ENCODE measurements around the gene ANKK1.

The ANKK1 gene, protein sequence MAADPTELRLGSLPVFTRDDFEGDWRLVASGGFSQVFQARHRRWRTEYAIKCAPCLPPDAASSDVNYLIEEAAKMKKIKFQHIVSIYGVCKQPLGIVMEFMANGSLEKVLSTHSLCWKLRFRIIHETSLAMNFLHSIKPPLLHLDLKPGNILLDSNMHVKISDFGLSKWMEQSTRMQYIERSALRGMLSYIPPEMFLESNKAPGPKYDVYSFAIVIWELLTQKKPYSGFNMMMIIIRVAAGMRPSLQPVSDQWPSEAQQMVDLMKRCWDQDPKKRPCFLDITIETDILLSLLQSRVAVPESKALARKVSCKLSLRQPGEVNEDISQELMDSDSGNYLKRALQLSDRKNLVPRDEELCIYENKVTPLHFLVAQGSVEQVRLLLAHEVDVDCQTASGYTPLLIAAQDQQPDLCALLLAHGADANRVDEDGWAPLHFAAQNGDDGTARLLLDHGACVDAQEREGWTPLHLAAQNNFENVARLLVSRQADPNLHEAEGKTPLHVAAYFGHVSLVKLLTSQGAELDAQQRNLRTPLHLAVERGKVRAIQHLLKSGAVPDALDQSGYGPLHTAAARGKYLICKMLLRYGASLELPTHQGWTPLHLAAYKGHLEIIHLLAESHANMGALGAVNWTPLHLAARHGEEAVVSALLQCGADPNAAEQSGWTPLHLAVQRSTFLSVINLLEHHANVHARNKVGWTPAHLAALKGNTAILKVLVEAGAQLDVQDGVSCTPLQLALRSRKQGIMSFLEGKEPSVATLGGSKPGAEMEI

DNA sequence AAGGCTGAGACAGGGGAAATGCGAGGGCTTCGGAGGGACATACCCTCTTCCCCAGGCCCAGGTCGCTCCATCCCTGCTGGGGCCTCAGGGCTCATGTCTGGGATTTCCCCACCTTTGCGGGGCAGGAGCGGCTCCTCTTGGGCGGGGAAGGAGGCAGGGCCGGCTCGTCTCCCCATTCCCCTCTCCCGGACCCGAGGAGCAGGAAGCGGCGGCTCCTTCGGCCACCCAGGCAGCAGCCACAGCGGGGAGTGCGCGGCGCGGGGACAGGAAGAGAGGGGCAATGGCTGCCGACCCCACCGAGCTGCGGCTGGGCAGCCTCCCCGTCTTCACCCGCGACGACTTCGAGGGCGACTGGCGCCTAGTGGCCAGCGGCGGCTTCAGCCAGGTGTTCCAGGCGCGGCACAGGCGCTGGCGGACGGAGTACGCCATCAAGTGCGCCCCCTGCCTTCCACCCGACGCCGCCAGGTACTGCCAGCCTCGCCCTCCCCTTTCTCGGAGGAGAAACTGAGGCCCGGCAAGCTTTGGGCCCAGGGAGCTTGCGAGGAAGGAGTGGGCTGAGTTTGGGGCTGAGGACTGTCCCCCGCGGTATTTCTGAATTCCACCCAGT lies at the start of gene ANKK1:
Gene ANKK1, plus strand, starts transcription at position 175 of the 607 bp plus-strand sequence. Its CDS starts 106 bp downstream, at position 281.
- no peak for FAIRE-seq

DNA sequence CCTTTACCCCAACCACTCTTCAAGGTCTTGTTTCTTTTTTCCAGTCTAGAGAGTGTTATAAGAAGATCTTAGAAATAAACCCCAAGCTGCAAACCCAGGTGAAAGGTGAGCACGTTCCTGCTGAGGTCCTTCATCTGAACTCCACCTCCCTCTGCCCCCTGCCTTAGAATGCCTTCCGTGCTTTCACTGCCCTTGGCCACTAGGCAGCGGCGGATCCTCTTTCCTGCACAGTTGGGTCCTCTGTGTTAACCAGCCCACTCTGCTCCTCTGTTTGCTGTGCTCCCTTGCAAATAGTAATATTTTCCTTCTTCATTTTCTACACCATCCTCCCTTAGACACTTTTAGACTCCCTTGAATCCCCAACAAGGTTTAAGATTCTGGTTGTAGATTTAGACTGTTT lies 48.8 kb upstream of the ANKK1 start:
- FAIRE-seq = no peak

DNA sequence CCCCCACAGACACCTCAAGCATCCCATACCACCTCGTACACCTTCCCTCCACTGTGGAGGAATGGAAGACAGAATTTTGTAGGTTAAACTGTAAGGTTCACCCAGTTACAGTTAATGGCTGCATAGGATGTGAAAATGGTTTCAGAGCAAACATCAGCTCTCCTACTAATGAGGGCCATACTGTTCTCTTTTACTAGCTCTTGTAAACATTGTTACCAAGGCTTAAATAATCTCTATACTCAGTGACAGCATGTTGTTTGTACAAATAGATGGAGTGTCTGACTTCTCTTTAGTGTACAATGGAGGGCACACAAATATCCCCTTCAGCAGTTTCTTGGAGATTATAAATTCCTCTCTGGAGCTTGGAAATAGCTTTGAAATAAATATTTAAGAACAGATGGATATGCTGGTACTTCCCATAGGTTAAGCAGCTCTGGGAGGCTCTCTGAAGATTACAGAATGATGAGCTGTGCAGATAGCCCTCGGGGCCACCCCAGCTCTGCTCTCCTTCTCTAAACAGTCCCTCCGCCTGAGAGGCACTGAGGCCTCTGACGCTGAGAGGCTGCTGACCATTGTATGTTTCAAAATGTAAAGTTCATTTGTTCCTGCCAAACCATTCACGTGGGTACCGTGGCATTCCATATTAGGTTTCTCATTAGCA lies 47.5 kb upstream of the ANKK1 start:
- no peak for FAIRE-seq

DNA sequence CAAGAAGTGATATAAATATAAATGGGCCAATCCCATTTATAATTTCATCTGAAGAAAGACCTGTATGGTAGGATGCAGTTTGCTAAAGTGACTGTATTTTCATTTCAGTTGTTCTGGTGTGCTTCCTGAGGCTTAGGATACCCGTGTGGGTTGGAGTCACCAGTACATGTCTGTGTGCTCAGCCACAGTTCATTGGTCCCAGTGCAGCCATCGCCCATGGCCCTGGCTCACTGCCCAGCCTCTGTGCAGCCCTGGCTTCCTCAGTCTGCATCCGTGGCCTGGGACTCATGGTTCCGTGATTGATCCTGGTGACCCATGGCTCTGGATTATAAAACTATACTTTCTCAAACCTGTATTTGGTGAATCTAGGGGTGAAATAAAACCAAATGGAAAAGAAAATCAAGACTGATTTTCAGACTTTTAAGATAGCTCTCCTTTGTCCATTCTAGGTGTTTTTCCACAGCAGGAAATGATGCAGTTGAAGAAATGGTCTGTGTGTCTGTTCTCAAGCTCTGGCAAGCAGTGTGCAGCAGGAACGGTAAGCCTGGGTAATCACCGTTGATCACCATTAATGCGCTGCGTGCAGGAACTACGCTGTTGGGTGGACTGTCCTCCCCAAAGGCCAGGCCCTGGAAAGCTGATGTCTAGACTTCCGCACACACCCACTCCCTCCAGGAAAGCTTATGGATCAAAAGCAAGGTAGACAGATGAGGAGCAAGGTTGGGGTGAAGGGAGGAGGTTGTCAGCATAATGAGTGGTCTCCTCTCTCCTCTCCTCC lies 46.0 kb upstream of the ANKK1 start:
- no peak for FAIRE-seq

DNA sequence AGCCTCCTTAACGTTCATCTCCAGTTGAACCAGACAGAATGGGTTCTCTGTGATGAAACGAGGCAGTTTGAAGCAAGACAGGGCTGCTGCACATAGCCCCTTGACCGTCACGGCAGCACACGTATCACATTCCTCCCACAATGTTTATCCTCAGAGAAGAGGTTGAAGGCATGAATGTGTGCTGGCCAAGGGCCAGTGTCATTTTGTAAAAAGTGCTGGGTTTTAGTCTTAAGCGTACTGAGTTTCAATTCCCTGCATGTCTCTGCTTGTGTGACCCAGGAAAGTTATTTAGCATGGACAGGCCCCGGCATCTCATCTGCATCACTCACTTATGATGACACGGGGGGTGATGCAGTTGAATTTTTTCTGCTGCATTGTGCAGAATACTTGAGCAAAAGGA lies 41.6 kb upstream of the ANKK1 start:
- FAIRE-seq = no peak

DNA sequence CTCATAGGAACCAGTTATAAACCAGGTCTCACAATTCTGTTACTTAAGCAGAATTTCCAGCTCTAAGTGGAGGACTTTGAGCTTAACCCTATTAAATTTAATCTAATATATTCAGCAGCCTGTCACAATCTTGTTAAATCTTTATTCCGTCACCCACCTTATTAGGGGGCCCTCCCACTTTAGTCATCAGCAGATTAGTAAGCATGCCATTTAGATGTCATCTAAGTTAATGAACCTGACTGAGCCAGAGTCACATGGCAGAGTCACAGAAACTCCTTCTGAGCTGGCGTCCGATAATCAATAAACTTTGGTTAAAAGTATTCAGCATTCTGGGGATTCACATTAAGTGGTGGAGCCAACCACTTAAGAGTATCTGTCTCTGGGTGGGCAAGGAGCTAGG lies 38.1 kb upstream of the ANKK1 start:
- no peak for FAIRE-seq

DNA sequence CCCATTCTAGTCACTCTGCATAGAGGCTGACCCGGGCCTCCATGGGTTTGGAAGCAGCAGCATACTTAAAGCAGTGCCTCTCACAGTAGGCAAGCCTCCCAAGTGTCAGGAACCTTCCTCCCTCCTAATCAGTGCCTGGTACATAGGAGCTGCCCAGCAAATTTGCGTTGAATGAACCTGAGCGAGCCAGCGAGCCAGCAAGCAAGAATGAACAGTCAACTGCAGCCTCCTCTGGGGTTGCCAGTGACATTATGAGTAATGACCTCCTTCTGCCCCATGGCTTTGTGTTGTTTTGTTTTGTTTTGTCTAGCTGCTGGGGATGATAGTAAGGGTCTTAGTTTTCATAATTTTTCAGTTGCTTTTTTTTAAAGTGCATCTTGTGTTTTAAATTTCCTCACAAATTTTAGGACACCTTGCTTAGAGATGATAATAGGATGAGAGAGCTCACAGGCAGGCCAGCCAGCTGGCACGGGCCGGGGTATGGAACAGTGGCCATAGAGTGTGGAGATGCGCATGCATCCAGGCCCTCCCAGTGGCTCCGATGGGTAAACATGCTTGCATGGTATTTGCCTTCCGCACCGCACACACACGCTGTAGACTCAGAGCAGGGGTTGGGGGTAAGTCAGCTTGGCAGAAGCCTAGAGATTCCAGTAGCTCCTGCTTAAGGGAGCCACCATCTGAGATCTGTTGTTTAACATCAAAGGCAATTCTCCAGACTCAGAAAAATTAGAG lies 37.1 kb upstream of the ANKK1 start:
- FAIRE-seq = no peak

DNA sequence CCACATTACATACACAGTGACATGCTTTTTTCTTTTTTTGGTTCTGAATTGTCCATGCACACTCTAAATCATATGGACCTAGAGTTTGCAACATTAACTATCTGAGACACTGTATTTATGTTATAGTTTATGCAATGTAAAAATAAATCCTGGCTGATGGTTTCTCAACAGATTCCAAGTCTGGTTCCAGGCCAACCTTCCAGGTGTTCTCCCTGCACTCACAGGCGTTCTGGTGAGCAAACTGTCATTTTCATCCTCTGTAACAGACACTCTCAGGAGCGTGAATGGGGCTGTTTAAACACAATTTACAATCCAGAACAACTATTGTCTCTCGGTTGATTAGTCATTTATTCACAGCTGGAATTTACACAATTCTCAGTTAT lies 36.5 kb upstream of the ANKK1 start:
- no peak for FAIRE-seq

DNA sequence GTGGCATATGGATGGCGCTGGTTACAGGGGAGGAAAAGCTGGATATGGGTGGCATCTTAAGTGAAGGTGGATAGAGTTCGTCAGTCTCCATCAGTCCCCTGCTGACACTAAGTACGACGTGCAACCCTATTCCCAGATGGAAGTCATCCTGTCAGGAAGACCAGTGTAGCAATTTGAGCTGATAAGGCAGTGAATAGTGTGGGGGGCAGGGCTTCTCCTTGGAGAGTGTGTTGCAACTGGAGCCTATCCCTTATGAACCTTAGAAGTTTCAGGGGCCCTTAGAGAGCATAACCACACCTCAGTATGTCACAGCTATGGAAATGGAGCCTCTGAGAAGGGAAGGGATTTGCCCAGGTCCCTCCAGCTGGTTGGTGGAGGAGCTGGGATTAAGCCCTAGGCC lies 36.1 kb upstream of the ANKK1 start:
- no peak for FAIRE-seq

DNA sequence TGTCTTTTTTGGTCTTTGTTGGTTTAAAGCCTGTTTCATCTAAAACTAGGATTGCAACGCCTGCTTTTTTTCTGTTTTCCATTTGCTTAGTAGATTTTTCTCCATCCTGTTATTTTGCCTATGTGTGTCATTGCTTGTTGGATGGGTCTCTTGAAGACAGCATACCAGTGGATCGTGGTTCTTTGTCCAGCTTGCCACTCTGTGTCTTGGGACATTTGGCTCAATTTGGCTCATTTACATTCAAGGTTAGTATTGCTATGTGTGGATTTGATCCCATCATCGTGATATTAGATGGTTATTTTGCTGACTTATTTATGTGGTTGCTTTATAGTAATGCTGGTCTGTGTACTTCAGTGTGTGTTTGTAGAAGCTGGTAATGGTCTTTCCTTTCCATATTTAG lies 31.4 kb upstream of the ANKK1 start:
- no peak for FAIRE-seq

DNA sequence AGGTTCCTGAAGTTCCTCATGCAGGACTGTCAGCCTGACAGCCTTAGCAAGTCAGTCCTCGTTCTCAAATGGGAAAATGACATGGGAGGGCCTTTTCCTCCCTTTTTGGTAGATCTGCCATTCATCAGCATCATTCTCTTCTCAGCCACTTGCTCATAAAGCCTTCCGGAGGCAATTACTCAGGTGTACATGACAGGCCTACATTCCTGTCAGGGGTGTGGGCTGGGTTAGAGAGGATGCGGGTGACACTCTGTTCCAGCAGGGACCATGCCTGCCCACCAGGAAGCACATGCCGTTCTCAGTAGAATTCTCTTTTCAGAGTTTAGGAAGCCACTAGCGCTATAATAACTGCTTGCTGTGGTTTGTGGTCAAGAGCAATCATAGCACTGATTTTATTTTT lies 24.2 kb upstream of the ANKK1 start:
- no peak for FAIRE-seq

DNA sequence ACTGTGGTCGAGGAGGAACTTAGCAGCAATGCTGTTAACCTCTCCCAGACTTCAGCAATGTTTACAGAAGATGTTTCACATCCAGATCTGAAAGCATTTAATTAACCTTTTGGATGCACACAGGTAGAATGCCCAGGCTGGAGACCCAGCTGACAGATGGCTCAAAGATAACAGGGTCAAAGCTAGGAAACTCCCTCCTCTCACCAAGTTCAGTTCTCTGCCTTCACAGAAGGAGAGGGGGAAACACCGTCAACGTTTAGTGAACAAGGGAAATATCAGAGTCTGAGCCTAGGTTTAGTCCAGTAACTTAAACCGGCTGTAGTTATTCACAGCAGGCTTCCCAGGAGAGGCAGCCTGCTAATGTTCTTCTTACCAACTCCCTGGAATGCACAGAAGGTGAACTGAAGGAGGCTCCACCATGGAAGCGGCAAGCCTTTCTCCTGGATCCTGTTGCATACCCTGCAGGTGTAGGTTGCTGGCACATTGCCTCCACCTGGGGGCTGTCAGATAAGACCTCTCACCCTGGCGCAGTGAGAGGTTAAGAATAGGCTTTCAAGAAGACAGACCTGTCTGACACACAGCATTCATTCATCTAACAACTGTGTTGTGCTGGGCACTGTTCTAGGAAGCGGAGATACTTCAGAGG lies 23.5 kb upstream of the ANKK1 start:
- no peak for FAIRE-seq

DNA sequence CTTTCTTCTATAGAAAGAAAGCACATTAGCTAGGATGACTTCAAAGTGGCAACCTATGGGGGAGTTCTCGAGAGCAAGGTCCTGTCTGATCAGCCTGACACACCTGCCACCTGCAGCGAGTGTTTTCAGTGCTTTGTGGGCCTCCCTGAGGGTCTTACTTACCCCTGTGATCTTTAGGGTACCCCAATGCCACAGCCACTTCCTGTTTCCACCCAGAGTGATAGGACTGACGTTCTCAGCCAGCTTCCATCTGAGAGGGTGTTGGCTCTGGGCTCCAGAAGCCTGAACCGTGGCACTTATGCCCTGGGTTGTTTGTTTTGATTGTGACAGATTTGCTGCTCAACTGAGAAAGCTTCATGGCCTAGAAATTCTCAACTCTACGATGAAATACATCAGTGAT lies 21.7 kb upstream of the ANKK1 start:
- no peak for FAIRE-seq

DNA sequence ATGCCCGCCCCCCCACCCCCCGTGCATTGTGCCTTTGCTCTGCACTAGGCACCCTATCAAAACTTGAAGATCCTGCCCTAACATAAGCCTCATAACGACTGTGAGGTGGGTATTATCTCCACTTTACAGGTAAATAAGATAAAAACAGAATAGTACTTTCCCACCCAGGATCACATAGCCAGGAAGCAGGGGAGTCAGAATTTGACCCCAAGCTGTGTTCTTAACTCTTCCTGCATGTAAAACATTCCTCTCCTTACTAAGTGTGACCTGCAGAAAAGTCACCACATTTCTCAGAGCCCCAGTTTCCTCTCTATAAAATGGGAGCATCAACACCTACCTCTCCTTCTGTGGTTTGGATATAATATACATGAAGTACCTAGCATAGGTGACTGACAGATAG lies 18.2 kb upstream of the ANKK1 start:
- no peak for FAIRE-seq

DNA sequence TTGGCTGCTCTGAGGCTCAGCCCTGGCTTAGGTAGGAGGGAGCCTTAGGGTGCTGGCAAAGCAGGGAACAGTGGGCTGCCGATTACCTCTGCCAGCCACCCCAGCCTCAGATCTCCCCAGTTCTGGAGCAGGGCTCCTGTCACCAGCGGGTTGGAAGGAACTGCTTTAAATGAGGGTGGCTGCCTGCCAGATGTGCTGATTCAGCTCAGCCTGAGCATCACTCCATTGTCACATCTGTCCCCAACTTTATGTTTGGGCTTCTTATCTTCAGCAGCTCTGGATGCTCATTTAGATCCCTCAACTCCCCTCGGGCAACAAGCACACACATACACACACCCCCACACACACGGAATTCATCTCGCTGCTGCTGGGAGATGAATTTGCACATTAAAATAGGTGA lies 16.9 kb upstream of the ANKK1 start:
- FAIRE-seq = no peak

DNA sequence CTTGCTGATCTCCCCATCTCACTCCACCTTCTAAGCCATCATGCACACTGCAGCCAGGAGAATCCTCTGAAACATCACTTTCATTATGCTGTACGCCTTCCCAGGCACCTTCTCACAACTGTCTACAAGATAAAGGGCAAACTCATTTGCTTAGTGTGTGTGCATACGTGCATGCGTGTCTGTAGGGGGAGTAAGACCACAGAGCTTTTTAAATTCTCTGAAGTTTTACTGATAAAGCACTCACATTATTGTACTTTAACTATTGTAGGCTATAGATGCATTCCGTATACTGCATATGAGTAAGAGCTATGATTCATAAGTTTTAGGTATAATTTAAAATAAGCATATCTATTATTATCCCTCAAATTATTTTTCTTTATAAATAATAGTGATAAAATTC lies 15.3 kb upstream of the ANKK1 start:
- FAIRE-seq = no peak

DNA sequence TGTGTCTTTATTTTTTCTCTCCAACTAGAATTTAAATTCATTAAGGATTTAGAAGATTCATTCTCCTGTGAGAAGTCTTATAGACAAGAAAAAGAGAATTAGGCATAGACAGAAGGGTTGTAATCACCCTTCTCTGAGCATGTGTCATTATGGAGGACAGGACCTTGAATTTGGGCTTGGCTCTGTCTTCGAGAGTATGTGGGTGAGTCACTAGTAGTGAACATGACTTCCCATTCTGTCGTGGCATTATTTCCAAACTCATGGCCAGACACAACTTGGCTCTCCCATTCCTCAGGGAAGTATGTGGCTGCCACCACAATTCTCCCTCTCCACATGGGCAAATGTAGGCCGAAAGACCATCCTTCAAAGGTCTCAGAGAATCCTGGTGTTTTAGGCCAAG lies 14.3 kb upstream of the ANKK1 start:
- FAIRE-seq = no peak

DNA sequence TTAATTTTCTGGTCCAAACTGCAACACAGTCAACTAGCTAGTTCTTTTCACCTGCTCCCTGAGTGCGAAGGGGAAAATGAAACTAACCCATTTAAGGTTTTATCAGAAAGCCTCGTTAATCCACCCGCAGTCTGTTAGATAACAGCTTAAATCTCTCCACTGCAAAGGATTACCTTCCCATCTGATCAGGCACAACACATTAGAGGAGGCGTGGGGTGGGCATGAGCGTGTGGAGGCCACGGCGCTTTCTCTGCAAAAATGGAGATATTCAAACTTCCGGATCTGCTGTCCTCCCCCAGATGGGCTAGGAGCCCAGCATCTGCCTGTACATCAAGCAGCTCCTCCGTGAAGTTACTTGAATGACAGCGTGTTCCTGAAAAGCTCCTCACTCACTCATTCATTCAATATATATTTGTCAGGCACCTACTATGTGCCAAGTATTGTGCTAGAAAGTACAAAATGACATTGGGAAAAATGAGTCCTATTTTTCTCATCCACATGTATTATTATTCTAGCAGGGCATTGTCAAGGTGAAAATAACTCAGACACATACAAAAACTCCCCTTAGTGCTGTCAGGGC lies 13.5 kb upstream of the ANKK1 start:
- no peak for FAIRE-seq

DNA sequence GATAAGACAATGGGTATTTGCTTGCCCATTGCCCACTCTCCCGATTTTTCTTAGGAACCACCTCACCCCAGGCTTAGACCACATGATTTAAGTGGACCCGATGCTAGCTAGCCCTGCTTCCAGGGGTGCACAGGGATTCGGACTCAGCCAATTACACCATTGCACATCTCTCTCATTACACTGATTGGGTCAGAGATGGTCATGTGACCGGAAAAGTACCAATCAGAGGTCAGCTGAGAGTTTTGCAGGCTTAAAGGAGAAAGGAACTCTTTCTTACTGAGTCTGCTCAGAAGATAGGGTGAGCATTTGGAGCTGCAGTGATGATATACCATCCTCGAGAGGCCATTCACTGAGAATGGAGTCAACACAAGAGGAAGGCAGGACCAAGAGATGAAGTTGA lies 12.2 kb upstream of the ANKK1 start:
- FAIRE-seq = no peak

DNA sequence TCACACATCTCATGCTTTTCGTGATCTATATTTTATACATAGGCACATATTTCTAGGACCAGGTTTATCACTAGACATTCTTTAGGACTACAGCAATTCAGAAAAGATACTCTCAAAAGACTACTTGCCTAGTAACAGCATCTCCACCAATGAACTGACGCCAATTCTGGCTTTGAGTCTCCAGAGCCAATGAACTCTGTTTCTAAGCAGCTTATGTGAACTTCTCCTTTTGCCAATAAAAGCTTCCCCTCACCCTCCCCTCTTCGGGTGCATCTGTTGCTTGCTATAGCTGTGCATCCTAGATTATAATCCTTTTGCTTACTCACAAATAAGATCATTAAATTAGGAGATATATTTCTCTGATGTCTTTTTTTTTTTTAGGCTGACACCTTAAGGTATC lies 11.4 kb upstream of the ANKK1 start:
- no peak for FAIRE-seq

All from G401.6 (cell line).